Activated T-helper 1 cell treated with anti-CD3 and anti-CD28 coated beads, Interleukin-2, amount 50 U/mL, for 16 hours (primary cell): ENCODE results near the gene KMT5C.
"Not testable (repeated sequence)": the region's sequence is repeated elsewhere in the genome, so short reads cannot be mapped to it uniquely, and the experiment has no call there.

ENCODE experiments used
- DNase-seq, 2 donors: peaks; one replicate each; pipeline ENCODE4 v3.0.0-alpha.2; 2020; ENCODE audit warnings: low read depth in 1 of 2, low spot score in 1 of 2

Gene KMT5C

GRCh38 chr19:55316646-55317045 is 23.0 kb upstream of the KMT5C start:
- no peak for DNase-seq

GRCh38 chr19:55319785-55320184 is 19.9 kb upstream of the KMT5C start:
- no peak for DNase-seq

GRCh38 chr19:55320844-55321419 is 18.7 kb upstream of the KMT5C start:
- DNase-seq: no peak

GRCh38 chr19:55321466-55322137 is 18.1 kb upstream of the KMT5C start:
- DNase-seq: no peak

GRCh38 chr19:55322204-55322885 is 17.3 kb upstream of the KMT5C start:
- no peak for DNase-seq

GRCh38 chr19:55324662-55325061 is 15.0 kb upstream of the KMT5C start:
- DNase-seq: no peak

- DNase-seq: no peak
These were observed 14.5 kb upstream of the KMT5C start, which contains the start of gene TMEM150B for GRCh38 chr19:55325172-55325571. TSS of gene TMEM150B (minus strand) at chr19:55325341. CDS start at chr19:55321036, 4,305 bp downstream.

GRCh38 chr19:55328774-55329318 is 10.8 kb upstream of the KMT5C start:
- not testable (repeated sequence) for DNase-seq

- DNase-seq: not testable (repeated sequence)
These were observed 9.9 kb upstream of the KMT5C start for GRCh38 chr19:55329791-55330190.

- no peak for DNase-seq
These were observed 5.8 kb upstream of the KMT5C start for GRCh38 chr19:55333870-55334269.

GRCh38 chr19:55336101-55336500 is 3.6 kb upstream of the KMT5C start:
- no peak for DNase-seq

GRCh38 chr19:55339889-55340783 is 460 bp downstream of the KMT5C start:
- no peak for DNase-seq

GRCh38 chr19:55340784-55341147 is 1.1 kb downstream of the KMT5C start:
- no peak for DNase-seq

GRCh38 chr19:55341171-55341588 is 1.5 kb downstream of the KMT5C start:
- peak in 1 of 2 donors; percentile 23 for DNase-seq

- DNase-seq: no peak
These were observed 2.2 kb downstream of the KMT5C start for GRCh38 chr19:55341595-55342531.

GRCh38 chr19:55344444-55344843 is 4.8 kb downstream of the KMT5C start:
- no peak for DNase-seq

GRCh38 chr19:55345101-55345817 is 5.6 kb downstream of the KMT5C start:
- DNase-seq: no peak

- no peak for DNase-seq
These were observed 6.4 kb downstream of the KMT5C start for GRCh38 chr19:55345818-55346724.
